ENCODE data around the gene CPEB2.

DNA sequence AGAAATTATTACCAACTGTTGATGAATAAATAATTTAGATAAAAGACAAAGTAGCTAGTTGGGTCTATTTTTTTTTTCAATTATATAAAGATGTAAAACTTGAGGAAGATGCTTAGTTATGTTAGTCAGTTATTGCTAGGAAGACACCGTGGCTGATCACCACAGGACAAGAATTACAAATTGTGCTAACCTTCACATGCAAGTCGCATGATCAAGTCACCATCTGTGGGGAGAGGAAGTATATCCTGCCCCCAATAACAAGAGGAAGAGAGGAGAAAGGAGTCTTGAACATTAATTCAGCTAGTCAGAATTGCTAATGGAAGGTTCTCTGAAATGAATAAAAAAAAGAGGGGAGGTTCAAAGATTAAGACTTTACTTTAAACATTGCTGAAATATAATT lies 52.3 kb downstream of the CPEB2 start:
- TF ChIP-seq CTCF (IDR thresholded peaks at IDR 0.05) (no peak), NFYB (CRISPR knock-in tag; conservative IDR thresholded peaks at IDR 0.05; ENCODE audit: low read depth) (no peak), ZNF121 (CRISPR knock-in tag; IDR thresholded peaks at IDR 0.05) (no peak), SP1 (CRISPR knock-in tag; conservative IDR thresholded peaks at IDR 0.05) (no peak), ARID4B (CRISPR knock-in tag; IDR thresholded peaks at IDR 0.05; ENCODE audit: borderline replicate concordance) (no peak), CBFB (CRISPR knock-in tag; IDR thresholded peaks at IDR 0.05; ENCODE audit: low read depth) (no peak), RELA (CRISPR knock-in tag; IDR thresholded peaks at IDR 0.05; ENCODE audit: borderline replicate concordance) (no peak)
